Keratinocyte (primary cell): Measurements from ENCODE around the gene SH3RF1. TPM values are rescaled to one million over a fixed set of nuclear protein-coding genes. Genes with fewer than 3 reads are reported as not detected.

Experiments
- DNase-seq: peaks from one replicate; pipeline ENCODE4 v3.0.0-alpha.2; 2011; ENCODE audit warnings: low read depth, missing footprints, low spot score
- FAIRE-seq: peaks from 2 replicates; lab custom pipeline; 2011; peaks lifted over from hg19 to GRCh38; lab: Jason Lieb, UNC
- H2AFZ ChIP-seq: 2 replicates; pipeline ENCODE4 v1.6.0; 2012; ENCODE audit warnings: low read length, control low read depth, inconsistent platforms; ENCODE audit not compliant: control insufficient read depth
- H3K27ac ChIP-seq: 2 replicates; pipeline ENCODE4 v1.5.1; 2011; ENCODE audit warnings: low read length; ENCODE audit not compliant: control insufficient read depth, insufficient read depth
- H3K27me3 ChIP-seq: 3 replicates; pipeline ENCODE4 v1.6.0; 2011; ENCODE audit warnings: low read length; ENCODE audit not compliant: control insufficient read depth, insufficient read depth; ENCODE audit errors: extremely low read depth
- H3K36me3 ChIP-seq, 2 experiments: 2 replicates in 1 of 2; 3 replicates in 1 of 2; pipeline ENCODE4 v1.5.1; 2011; ENCODE audit warnings: low read length in 2 of 2, mild to moderate bottlenecking in 1 of 2; ENCODE audit not compliant: control insufficient read depth in 2 of 2, insufficient read depth in 2 of 2; ENCODE audit errors: extremely low read depth in 1 of 2
- H3K4me1 ChIP-seq: 3 replicates; pipeline ENCODE4 v1.5.1; 2011; ENCODE audit warnings: low read length; ENCODE audit not compliant: control insufficient read depth, insufficient read depth; ENCODE audit errors: extremely low read depth
- H3K4me2 ChIP-seq: 3 replicates; pipeline ENCODE4 v1.6.0; 2011; ENCODE audit warnings: low read depth, low read length; ENCODE audit not compliant: control insufficient read depth, insufficient read depth; ENCODE audit errors: extremely low read depth
- H3K4me3 ChIP-seq, 3 experiments: fragments of 200-600 bp in 1 of 3; sonication (generic) in 1 of 3; 2 replicates in 2 of 3; 3 replicates in 1 of 3; pipeline ENCODE4 v1.5.1; 2011 to 2016; ENCODE audit warnings: low read length in 3 of 3, mild to moderate bottlenecking in 3 of 3, control low read depth in 2 of 3, inconsistent platforms in 1 of 3, low read depth in 1 of 3, mixed read lengths in 1 of 3, mixed run types in 1 of 3, moderate library complexity in 1 of 3; ENCODE audit not compliant: control insufficient read depth in 2 of 3, insufficient read depth in 2 of 3; ENCODE audit errors: extremely low read depth in 1 of 3
- H3K79me2 ChIP-seq: 2 replicates; pipeline ENCODE4 v1.6.0; 2012; ENCODE audit warnings: low read length; ENCODE audit not compliant: control insufficient read depth, insufficient read depth
- H3K9ac ChIP-seq: 3 replicates; pipeline ENCODE4 v1.6.0; 2011; ENCODE audit warnings: low read length; ENCODE audit not compliant: control insufficient read depth, insufficient read depth; ENCODE audit errors: extremely low read depth
- H3K9me1 ChIP-seq: 3 replicates; pipeline ENCODE4 v1.6.0; 2011; ENCODE audit warnings: low read length; ENCODE audit not compliant: control insufficient read depth, insufficient read depth; ENCODE audit errors: extremely low read depth
- H3K9me3 ChIP-seq: 2 replicates; pipeline ENCODE4 v1.5.1; 2012; ENCODE audit warnings: low read depth, low read length; ENCODE audit not compliant: control insufficient read depth
- H4K20me1 ChIP-seq: 3 replicates; pipeline ENCODE4 v1.6.0; 2011; ENCODE audit warnings: low read length; ENCODE audit not compliant: control insufficient read depth, insufficient read depth; ENCODE audit errors: extremely low read depth
- CTCF ChIP-seq, 3 experiments: IDR thresholded peaks in 1 of 3; conservative IDR thresholded peaks in 1 of 3; optimal IDR thresholded peaks in 1 of 3; 2 replicates in 2 of 3; 3 replicates in 1 of 3; pipeline versions ENCODE3 to v1.5.1; 2011; ENCODE audit warnings: low read length in 3 of 3, mild to moderate bottlenecking in 3 of 3, moderate library complexity in 2 of 3, control low read depth in 1 of 3, inconsistent platforms in 1 of 3; ENCODE audit not compliant: insufficient read depth in 2 of 3; ENCODE audit errors: extremely low read depth in 1 of 3
- EZH2 ChIP-seq: IDR thresholded peaks from one replicate; pipeline ENCODE4 v1.6.1; 2012; ENCODE audit warnings: inconsistent platforms, mild to moderate bottlenecking, low read length, moderate library complexity
- dilution Hi-C: fragments of 300-500 bp; cut with MboI; formaldehyde crosslinking; loops from one replicate; pipeline ENCODE4 v1.7.0; 2020; ENCODE audit warnings: low sequenced_read_pairs; ENCODE audit not compliant: extremely low pct_ligation_motif_present
- polyA plus RNA-seq, 5 experiments: library from polyadenylated mRNA; depleted of rRNA in 3 of 5; stranded (reverse) in 3 of 5; stranded (forward) in 1 of 5; unstranded in 1 of 5; fragments of >200 nt; gene quantifications; 1 replicate in 1 of 5; 2 replicates in 3 of 5; 3 replicates in 1 of 5; pipeline versions ENCODE4 v1.2.1 to v1.2.3, GENCODE V29; 2011 to 2012; ENCODE audit warnings: missing spikeins in 2 of 5, low read depth in 1 of 5, low replicate concordance in 1 of 5

Gene SH3RF1
- polyA plus RNA-seq, 1 donor (not counting 4 experiments of a cell fraction or from before 2014, with no cell fraction given): 9.5 TPM

DNA sequence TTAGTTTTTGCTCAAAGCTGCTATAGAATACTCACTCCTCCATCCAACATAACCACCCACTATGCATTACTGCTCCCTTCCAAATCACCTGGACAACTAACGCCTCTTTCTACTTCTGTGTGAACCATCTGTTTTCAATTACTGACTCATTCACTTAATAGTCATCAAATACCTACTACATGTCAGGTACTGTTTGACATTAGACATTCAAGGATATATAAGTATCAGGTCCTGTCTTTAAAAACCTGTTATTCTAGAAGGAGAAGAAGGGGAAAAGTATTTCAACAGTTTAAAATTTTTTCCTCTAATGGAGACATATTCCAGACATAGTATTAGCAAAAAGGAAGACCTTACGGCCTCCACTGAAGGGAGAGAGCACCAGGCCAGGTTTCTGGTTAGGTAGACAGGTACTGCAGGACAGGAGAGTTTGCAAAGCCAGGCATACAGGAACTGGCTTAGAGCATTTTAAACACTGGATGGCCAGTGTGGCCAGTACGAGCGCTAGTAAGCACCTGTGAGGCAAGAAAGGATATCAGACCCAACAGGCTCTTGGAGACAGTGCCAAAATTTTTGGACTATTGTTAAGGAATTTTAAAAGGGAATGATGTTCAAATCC is 39.0 kb downstream of the SH3RF1 start:
- H3K4me2 ChIP-seq: peak overlapping the region; percentile 52

GRCh38 chr4:169229571-169230028 is 41.2 kb downstream of the SH3RF1 start:
- peaks cover 44% of the 10 kb centered on the region for H3K79me2 ChIP-seq
- H3K9me3 ChIP-seq: no peaks in the 10 kb centered on the region
- H3K4me2 ChIP-seq: peak overlapping the region; percentile 36
- peaks cover 76% of the 10 kb centered on the region for H3K4me1 ChIP-seq
- H3K36me3 ChIP-seq: no peaks in the 10 kb centered on the region
- H2AFZ ChIP-seq: no peak overlapping the region
- H3K27ac ChIP-seq: peak overlapping the region; percentile 65
- TF ChIP-seq EZH2 (no peak), CTCF (optimal IDR thresholded peaks at IDR 0.05 in 1 of 3, IDR thresholded peaks at IDR 0.05 in 1 of 3, conservative IDR thresholded peaks at IDR 0.05 in 1 of 3; ENCODE audit: extremely low read depth in 1 of 3, insufficient read depth in 2 of 3, low read length in 3 of 3) (no peak)
- FAIRE-seq (peak; percentile 86), DNase-seq (no peak)
- H3K9ac ChIP-seq: peak overlapping the region; percentile 24
- H3K9me1 ChIP-seq: no peaks in the 10 kb centered on the region
- H3K4me3 ChIP-seq: no peak overlapping the region
- H4K20me1 ChIP-seq: no peaks in the 10 kb centered on the region
- dilution Hi-C loops: no loop called here
- H3K27me3 ChIP-seq: no peaks in the 10 kb centered on the region

More for the DNA sequence above, 39.0 kb downstream of the SH3RF1 start:
- no peak overlapping the region for H3K4me3 ChIP-seq
- H3K9me1 ChIP-seq: no peaks in the 10 kb centered on the region
- H3K79me2 ChIP-seq: peaks cover 64% of the 10 kb centered on the region
- peak overlapping the region; percentile 70 for H3K27ac ChIP-seq
- no peaks in the 10 kb centered on the region for H3K27me3 ChIP-seq
- H3K4me1 ChIP-seq: peaks cover 69% of the 10 kb centered on the region
- H4K20me1 ChIP-seq: no peaks in the 10 kb centered on the region
- no peaks in the 10 kb centered on the region for H3K9me3 ChIP-seq
- no peak overlapping the region for H3K9ac ChIP-seq
- no peak overlapping the region for H2AFZ ChIP-seq
- TF ChIP-seq EZH2 (no peak), CTCF (optimal IDR thresholded peaks at IDR 0.05 in 1 of 3, IDR thresholded peaks at IDR 0.05 in 1 of 3, conservative IDR thresholded peaks at IDR 0.05 in 1 of 3; ENCODE audit: extremely low read depth in 1 of 3, insufficient read depth in 2 of 3, low read length in 3 of 3) (no peak)
- FAIRE-seq (no peak), DNase-seq (no peak)
- no peaks in the 10 kb centered on the region for H3K36me3 ChIP-seq
- dilution Hi-C loops: no loop called here
